ENCODE results near the gene PRDM4. TPM values are rescaled to one million over a fixed set of nuclear protein-coding genes. Genes with fewer than 3 reads are reported as not detected.

The PRDM4 gene
- total and polyA plus RNA-seq, 2 of the 13 experiments (the other 11 are each of a cell fraction or from before 2014, with no cell fraction given), result 9.9 to 15.3 TPM

DNA sequence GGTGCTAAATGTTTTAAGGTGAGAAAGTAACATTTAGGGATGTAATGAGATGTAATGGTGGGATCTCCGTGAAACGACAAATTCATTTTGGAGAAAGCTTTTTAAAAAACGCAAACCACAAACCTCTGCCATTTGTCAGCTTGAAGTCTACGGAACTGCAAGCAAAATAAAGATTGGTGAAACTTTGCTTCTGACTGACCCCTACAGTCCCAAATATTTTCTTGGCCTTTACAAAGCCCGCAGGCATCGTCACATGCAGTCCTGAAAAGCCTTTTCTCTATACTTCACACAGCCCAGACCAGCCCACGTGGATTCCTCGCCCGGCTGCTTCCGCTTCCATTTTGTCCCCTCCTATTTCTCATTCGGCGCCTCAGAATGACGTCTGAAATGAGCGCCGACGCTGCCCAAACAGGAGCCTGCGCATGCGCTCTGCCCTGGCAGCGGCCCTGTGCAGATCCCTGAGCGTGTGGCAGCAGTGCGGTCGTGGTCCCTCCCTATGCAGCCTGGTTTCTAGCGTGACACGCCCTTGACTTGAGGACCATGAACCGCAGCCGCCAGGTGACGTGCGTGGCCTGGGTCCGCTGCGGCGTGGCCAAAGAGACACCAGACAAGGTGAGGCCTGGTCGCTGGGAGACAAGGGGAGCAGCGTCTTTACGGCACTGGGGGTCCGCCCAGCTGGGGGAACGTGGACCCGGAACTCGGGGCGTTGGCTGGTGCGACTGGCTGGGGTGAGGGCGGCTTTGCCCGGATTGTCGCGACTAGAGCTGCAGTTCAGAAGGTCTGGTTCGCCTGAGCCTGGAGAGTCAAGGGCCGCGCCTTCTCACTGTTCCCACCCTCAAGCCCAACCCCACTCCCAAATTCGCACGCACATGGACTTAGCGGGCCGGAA is 75.3 kb downstream of the PRDM4 start, which contains the start of gene PWP1 (continued):
- TF ChIP-seq ZNF549 (CRISPR knock-in tag; IDR thresholded peaks at IDR 0.05) (no peak), TGIF2 (CRISPR knock-in tag; IDR thresholded peaks at IDR 0.05) (peak; percentile 94), MED13 (CRISPR knock-in tag; IDR thresholded peaks at IDR 0.05) (peak; percentile 57; the same call in 1 of the 2 replicates), ZNF891 (CRISPR knock-in tag; IDR thresholded peaks at IDR 0.05) (peak; percentile 99), ZNF841 (CRISPR knock-in tag; IDR thresholded peaks at IDR 0.05; ENCODE audit: borderline replicate concordance) (0 out of 2 replicates have a peak, but pooled peaks have one; percentile 37), ZFP1 (CRISPR knock-in tag; IDR thresholded peaks at IDR 0.05) (peak; percentile 38), ZNF570 (CRISPR knock-in tag; IDR thresholded peaks at IDR 0.05; ENCODE audit: borderline replicate concordance) (no peak), NCOA5 (CRISPR knock-in tag; IDR thresholded peaks at IDR 0.05) (no peak), ZNF564 (CRISPR knock-in tag; IDR thresholded peaks at IDR 0.05) (no peak), RFXANK (CRISPR knock-in tag; IDR thresholded peaks at IDR 0.05) (peak; percentile 45; the same call in 1 of the 2 replicates), NR2C2 (CRISPR knock-in tag; IDR thresholded peaks at IDR 0.05; ENCODE audit: borderline replicate concordance) (peak; percentile 76; the same call in 1 of the 2 replicates), ZNF350 (CRISPR knock-in tag; IDR thresholded peaks at IDR 0.05; ENCODE audit: borderline replicate concordance, low read depth) (peak; percentile 60; the same call in 1 of the 2 replicates), MAF1 (CRISPR knock-in tag; IDR thresholded peaks at IDR 0.05; ENCODE audit: borderline replicate concordance) (peak; percentile 75; the same call in 1 of the 2 replicates), ZNF333 (CRISPR knock-in tag; IDR thresholded peaks at IDR 0.05; ENCODE audit: borderline replicate concordance) (peak; percentile 91; the same call in 1 of the 2 replicates), NFKB2 (CRISPR knock-in tag; IDR thresholded peaks at IDR 0.05; ENCODE audit: borderline replicate concordance) (peak; percentile 75; the same call in 1 of the 2 replicates), POLR2AphosphoS5 (IDR thresholded peaks at IDR 0.05; ENCODE audit: low read depth, low read length) (peak; percentile 89), MXI1 (IDR thresholded peaks at IDR 0.05; ENCODE audit: borderline replicate concordance, low read depth, low read length) (peak; percentile 100), ZNF3 (CRISPR knock-in tag; IDR thresholded peaks at IDR 0.05) (no peak), ZNF180 (CRISPR knock-in tag; IDR thresholded peaks at IDR 0.05; ENCODE audit: borderline replicate concordance, low read depth) (0 out of 2 replicates have a peak, but pooled peaks have one; percentile 76), SOX5 (CRISPR knock-in tag; IDR thresholded peaks at IDR 0.05; ENCODE audit: borderline replicate concordance) (peak; percentile 57; the same call in 1 of the 2 replicates)
- TF ChIP-seq, protein P1, sequence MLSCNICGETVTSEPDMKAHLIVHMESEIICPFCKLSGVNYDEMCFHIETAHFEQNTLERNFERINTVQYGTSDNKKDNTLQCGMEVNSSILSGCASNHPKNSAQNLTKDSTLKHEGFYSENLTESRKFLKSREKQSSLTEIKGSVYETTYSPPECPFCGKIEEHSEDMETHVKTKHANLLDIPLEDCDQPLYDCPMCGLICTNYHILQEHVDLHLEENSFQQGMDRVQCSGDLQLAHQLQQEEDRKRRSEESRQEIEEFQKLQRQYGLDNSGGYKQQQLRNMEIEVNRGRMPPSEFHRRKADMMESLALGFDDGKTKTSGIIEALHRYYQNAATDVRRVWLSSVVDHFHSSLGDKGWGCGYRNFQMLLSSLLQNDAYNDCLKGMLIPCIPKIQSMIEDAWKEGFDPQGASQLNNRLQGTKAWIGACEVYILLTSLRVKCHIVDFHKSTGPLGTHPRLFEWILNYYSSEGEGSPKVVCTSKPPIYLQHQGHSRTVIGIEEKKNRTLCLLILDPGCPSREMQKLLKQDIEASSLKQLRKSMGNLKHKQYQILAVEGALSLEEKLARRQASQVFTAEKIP (CRISPR knock-in tag; IDR thresholded peaks at IDR 0.05; ENCODE audit: borderline replicate concordance), result no peak
- TF ChIP-seq, protein P2, sequence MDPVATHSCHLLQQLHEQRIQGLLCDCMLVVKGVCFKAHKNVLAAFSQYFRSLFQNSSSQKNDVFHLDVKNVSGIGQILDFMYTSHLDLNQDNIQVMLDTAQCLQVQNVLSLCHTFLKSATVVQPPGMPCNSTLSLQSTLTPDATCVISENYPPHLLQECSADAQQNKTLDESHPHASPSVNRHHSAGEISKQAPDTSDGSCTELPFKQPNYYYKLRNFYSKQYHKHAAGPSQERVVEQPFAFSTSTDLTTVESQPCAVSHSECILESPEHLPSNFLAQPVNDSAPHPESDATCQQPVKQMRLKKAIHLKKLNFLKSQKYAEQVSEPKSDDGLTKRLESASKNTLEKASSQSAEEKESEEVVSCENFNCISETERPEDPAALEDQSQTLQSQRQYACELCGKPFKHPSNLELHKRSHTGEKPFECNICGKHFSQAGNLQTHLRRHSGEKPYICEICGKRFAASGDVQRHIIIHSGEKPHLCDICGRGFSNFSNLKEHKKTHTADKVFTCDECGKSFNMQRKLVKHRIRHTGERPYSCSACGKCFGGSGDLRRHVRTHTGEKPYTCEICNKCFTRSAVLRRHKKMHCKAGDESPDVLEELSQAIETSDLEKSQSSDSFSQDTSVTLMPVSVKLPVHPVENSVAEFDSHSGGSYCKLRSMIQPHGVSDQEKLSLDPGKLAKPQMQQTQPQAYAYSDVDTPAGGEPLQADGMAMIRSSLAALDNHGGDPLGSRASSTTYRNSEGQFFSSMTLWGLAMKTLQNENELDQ (CRISPR knock-in tag; IDR thresholded peaks at IDR 0.05; ENCODE audit: borderline replicate concordance), result peak; percentile 50; the same call in 1 of the 2 replicates
- TF ChIP-seq, protein P3, sequence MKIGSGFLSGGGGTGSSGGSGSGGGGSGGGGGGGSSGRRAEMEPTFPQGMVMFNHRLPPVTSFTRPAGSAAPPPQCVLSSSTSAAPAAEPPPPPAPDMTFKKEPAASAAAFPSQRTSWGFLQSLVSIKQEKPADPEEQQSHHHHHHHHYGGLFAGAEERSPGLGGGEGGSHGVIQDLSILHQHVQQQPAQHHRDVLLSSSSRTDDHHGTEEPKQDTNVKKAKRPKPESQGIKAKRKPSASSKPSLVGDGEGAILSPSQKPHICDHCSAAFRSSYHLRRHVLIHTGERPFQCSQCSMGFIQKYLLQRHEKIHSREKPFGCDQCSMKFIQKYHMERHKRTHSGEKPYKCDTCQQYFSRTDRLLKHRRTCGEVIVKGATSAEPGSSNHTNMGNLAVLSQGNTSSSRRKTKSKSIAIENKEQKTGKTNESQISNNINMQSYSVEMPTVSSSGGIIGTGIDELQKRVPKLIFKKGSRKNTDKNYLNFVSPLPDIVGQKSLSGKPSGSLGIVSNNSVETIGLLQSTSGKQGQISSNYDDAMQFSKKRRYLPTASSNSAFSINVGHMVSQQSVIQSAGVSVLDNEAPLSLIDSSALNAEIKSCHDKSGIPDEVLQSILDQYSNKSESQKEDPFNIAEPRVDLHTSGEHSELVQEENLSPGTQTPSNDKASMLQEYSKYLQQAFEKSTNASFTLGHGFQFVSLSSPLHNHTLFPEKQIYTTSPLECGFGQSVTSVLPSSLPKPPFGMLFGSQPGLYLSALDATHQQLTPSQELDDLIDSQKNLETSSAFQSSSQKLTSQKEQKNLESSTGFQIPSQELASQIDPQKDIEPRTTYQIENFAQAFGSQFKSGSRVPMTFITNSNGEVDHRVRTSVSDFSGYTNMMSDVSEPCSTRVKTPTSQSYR (CRISPR knock-in tag; IDR thresholded peaks at IDR 0.05; ENCODE audit: borderline replicate concordance), result no peak
